Left cardiac atrium (tissue), 4 donors: ENCODE results near the gene TYMS. TPM values are rescaled to one million over a fixed set of nuclear protein-coding genes. Genes with fewer than 3 reads are reported as not detected.
A peak's percentile ranks its signal among the peaks of the same experiment; 100 is the strongest.
"Not testable (repeated sequence)": the region's sequence is repeated elsewhere in the genome, so short reads cannot be mapped to it uniquely, and the experiment has no call there.

Source experiments
- ATAC-seq, 2 donors: fragments of 200-7000 bp; cut with Tn5 transposase; one replicate each; pipeline ENCODE4 v1.9.1; 2020; ENCODE audit warnings: mild to moderate bottlenecking in 2 of 2, moderate library complexity in 2 of 2
- DNase-seq: peaks from one replicate; pipeline ENCODE4 v3.0.0-alpha.2; 2020
- intact Hi-C, 2 donors: fragments of 100-400 bp; cut with DNase I; formaldehyde crosslinking; loops; one replicate each; pipeline versions ENCODE4 v1.14.1 to v1.15.1; 2022 to 2023
- total RNA-seq, 2 donors: library from RNA; stranded (reverse); fragmentation: NEBNext Ultra II Directional; extraction: Animal tissue kit (Norgen Biotek cat#: 25700); gene quantifications; one replicate each; pipeline ENCODE4 v1.2.1, GENCODE V29; 2021
- donor health status: DM: no; HTN: yes; CAD: no.
- donor health status: DM: no; HTN: yes; CAD: no; lungs with severe emphysema.
- donor health status: DM: yes; HTN: yes; CAD: no.
- donor health status: Dilated cardiomyopathy.

The TYMS gene
- total RNA-seq, 2 donors from 2014 or later = 3.8 to 7.3 TPM

DNA sequence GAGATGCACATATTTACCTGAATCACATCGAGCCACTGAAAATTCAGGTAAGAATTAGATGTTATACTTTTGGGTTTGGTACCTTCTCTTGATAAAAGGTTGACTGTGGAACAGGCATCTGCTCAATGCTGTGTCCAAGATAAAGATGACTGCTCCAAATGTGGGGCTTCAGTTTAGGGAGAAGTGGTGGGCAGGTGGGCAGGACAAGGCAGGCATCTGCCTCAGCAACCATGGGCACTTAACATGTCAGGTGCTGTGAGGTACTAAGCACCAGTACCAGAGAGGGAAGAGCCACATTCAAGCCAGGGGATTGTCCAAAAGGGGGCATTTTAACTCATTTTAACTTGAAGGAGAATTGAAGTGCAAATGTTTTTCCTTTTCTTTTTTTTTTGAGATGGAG is 14.0 kb downstream of the TYMS start:
- DNase-seq = no peak

DNA sequence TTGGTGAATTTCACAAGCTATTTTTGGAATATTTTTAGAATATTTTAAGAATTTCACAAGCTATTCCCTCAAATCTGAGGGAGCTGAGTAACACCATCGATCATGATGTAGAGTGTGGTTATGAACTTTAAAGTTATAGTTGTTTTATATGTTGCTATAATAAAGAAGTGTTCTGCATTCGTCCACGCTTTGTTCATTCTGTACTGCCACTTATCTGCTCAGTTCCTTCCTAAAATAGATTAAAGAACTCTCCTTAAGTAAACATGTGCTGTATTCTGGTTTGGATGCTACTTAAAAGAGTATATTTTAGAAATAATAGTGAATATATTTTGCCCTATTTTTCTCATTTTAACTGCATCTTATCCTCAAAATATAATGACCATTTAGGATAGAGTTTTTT is 15.9 kb downstream of the TYMS start:
- ATAC-seq = no peak
- DNase-seq = no peak
- intact Hi-C loops = no loop called here

More for the DNA sequence above, 14.0 kb downstream of the TYMS start:
- intact Hi-C loops = no loop called here
- no peak for ATAC-seq

DNA sequence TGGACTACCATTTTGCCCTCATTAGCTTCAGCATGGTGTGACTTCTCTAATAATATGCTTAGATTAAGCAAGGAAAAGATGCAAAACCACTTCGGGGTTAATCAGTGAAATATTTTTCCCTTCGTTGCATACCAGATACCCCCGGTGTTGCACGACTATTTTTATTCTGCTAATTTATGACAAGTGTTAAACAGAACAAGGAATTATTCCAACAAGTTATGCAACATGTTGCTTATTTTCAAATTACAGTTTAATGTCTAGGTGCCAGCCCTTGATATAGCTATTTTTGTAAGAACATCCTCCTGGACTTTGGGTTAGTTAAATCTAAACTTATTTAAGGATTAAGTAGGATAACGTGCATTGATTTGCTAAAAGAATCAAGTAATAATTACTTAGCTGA is 16.3 kb downstream of the TYMS start:
- DNase-seq = no peak
- no peak for ATAC-seq
- intact Hi-C loops = no loop called here

DNA sequence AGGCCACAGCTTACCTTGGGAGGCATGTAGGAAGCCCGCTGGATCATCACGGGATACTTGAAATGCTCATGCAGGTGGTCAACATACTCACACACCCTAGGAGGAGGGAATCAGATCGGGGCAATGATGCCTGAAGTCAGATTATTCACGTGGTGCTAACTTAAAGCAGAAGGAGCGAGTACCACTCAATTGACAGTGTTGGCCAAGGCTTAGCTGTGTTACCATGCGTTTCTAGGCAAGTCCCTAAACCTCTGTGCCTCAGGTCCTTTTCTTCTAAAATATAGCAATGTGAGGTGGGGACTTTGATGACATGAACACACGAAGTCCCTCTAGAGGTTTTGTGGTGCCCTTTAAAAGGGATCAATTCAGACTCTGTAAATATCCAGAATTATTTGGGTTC is 17.9 kb downstream of the TYMS start:
- ATAC-seq = no peak
- no peak for DNase-seq
- intact Hi-C loops = no loop called here

DNA sequence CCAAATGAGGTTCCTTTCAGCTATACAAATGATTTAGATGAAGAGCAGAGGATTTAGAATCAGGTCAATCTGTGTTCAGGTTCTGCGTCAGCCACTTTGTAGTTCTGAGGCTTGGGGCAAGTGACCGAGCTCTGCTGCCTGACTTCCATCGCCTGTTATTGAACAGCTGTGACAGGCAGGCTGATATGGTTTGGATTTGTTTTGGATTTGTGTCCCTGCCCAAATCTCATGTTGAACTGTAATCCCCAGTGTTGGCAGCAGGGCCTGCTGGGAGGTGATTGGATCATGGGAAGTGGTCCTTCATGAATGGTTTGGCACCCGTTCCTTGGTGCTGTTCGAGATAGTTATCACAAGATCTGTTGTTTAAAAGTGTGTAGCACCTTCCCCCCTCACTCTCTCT is 18.6 kb downstream of the TYMS start:
- intact Hi-C loops = no loop called here
- no peak for ATAC-seq
- no peak for DNase-seq

GRCh38 chr18:676736-677135 is 19.3 kb downstream of the TYMS start:
- no peak for DNase-seq
- intact Hi-C loops = no loop called here
- no peak for ATAC-seq

DNA sequence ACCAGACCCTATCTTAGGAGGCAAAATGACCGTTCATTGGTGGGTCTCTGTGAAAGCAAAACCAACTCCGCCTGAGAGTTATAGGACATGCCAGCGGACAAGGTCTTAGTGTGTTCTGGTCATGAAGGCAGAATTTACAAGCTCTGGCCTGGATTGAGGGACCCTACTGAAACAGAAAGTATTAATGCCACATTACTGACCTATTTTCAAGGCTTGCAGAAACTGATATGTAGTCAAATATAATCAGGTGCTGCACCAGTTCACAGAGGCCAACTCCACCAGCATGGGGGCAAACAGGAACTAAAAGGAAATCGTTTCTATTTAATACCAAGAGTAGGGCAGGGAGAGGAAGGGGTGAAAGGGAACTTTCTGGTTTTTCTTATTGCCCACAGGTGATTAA is 19.7 kb downstream of the TYMS start:
- intact Hi-C loops = no loop called here
- ATAC-seq = no peak
- no peak for DNase-seq

DNA sequence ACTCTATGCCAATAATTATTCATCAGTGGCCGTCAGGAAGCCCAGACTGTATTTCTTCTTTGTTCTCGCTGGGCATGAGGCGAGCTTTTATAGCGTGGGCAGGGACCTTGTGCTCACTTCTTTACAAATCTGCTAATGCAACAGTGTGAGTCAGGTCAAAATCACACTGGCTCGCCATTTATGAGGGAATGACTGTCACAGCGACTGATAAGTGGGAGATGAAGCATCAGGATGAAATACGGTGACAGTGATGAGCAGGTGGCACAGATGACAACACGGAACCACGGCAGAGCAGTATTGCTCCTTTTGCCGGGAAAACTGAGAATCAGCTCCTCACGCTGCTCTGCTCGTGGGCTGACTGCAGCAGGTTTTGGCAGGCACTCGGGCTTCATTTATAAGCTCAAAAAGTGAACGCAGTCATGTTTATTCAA is 20.5 kb downstream of the TYMS start:
- intact Hi-C loops = no loop called here
- ATAC-seq (no peak), DNase-seq (no peak)

DNA sequence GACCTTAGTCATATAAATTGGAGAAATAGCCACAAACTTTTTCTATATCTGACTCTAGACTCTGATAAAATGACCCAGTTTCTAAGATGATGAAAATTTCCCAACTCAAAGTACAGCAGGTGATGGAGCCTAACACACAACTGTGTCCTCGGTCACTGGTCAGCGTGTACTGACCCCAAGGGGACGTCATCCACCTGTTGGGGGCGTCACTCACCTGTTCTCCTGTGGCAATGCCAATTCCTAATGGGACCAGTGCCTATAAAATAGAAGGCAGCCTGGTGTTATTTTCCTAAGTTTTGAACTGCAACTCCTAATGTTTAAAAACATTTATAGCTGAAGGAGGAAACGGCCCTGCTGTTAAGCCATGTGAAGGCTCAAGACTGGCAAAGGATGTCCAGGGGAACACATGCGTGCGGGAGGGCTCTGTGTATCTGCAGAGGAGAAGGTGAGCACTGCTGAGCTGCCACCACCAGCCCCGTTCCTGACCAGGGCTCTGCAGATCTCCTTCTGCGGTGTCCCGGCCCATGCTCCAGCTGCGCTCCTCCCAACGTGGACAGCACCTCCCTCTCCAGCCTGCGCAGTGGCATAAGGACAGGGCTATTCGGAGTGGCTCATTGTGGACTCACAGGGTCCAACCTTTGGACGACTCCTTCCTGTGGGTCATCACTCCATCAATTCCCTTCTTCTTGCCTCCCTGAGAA is 21.2 kb downstream of the TYMS start:
- ATAC-seq (no peak), DNase-seq (no peak)
- intact Hi-C loops = no loop called here

DNA sequence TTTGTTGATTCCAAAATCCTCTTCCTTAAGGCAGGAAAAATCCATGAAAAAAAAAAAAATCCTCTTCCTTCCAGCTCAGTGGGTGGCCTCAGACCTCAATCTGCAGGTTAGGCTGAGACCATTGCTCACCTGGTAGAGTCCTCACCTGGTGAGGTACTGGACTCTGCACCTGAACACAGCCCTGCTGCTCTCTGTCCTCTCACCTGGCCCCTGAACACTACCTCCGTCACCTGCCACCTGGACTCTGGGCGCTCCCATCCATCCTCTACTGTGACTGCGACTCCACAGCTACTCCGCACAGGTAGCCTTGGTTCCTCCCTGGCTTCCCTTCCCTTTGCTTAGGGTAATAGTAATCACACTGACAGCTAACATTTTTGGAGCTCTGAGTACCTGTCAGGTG is 22.1 kb downstream of the TYMS start:
- intact Hi-C loops = no loop called here
- no peak for ATAC-seq
- DNase-seq = no peak

DNA sequence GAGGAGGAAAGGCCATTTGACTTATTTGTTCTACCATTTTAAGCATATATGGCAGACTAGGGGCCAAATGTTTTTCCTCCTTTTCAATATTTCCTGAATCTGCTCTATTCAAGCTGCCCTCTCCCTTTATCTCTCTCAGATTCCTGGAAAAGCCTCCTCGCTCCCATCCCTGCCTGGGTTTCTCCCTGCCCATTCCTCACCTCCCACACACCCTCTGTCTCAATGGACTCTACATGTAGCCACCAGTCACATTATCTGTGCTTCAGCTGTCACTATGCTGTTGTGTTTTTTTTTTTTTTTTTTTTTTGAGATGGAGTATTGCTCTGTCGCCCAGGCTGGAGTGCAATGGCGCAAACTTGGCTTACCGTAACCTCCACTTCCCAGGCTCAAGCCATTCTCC is 22.9 kb downstream of the TYMS start:
- ATAC-seq (no peak), DNase-seq (no peak)
- intact Hi-C loops = no loop called here

DNA sequence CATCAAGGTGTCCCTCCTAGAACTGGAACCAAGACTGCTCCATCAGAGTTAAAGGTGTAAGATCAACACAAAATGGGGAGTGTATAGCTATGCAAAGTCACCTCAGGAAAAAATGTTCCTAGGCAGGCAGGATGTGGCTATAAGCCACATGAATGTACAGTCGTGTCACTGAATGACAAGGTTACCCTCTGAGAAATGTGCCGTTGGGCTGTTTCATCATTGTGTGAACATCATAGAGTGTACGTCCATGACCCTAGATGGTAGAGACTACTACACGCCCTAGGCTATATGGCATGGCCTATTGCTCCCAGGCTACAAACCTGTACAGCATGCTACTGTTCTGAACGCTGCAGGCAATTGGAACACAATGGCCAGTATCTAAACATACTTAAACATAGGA is 24.5 kb downstream of the TYMS start:
- ATAC-seq (no peak), DNase-seq (no peak)
- intact Hi-C loops = no loop called here

DNA sequence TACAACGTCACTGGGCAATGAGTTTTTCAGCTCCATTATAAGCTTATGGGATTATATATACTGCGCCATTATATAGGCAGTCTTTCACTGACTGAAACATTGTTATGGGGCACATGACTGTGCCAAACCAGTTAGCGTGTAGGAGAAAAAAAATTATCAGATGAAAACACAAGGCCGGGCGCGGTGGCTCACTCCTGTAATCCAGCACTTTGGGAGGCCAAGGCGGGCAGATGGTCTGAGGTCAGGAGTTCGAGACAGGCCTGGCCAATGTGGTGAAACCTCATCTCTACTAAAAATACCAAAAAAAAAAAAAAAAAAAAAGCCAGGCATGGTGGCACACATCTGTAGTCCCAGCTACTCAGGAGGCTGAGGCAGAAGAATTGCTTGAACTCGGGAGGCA is 25.0 kb downstream of the TYMS start:
- DNase-seq, ATAC-seq, intact Hi-C loops: not testable (repeated sequence)

GRCh38 chr18:682833-683232 is 25.4 kb downstream of the TYMS start:
- ATAC-seq (no peak), DNase-seq (no peak)
- intact Hi-C loops = no loop called here

DNA sequence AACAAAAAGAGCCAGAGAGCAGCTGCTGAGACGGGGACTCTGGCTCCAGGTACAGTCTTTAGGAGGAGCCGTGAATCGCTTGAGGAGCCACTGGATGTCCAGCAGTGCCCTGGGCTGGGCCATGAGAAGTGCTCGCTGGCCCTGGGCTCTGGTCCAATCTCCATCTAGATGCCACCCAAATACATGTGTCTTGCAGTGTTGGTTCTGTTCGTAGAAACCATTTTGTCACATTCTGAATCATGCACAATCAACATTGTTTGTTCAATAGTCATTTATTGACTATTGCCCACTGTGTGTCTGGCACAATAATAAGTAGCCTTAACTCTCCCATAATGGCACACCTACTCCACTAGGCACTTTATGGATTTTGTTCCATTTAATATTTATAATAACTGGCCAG is 26.1 kb downstream of the TYMS start:
- ATAC-seq (no peak), DNase-seq (no peak)
- intact Hi-C loops = no loop called here

GRCh38 chr18:685438-685837 is 28.0 kb downstream of the TYMS start:
- ATAC-seq = no peak
- intact Hi-C loops = no loop called here
- DNase-seq = no peak

- ATAC-seq (peak in 1 of 2 donors; percentile 36), DNase-seq (no peak)
- intact Hi-C loops = no loop called here
Observed at GRCh38 chr18:686339-687111, 29.1 kb downstream of the TYMS start.

DNA sequence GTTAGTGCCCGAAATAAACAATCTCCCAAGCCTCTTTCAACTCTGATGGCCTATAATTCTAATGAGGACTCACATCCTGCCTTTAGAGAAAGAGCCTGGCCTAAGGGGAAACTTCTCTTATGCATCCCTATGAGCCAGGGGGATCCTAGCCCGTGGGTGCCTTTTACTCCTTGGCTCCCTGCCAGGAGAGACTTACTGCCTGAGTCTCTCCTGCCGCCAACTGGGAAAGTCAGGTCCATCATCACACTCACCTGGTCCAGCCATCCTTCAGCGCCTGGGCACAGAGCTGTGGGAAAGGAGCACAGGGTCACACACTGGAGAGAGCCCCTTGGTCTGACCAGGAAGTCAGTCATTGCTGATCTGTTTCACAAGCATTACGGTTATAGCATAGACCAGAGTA is 30.9 kb downstream of the TYMS start:
- DNase-seq = no peak
- no peak for ATAC-seq
- intact Hi-C loops = no loop called here

DNA sequence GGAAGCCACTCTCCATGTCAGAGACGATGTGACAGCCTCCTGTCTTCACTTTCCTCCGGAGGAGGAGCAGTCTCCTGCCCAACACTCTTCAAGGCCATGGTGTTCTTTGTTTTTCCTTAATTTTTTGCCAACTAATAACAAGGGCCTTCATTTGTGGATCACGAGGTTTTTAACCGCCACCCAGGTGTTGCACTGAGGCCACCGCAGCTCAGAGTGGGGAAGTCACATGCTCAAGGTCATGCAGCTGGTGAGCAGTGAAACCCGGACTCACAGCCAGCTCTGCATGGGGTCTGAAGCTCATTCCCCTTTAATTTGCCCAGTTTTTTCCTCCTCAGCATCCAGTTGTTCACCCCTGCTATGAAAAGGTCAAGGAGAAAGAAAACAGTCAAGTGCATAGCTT is 35.4 kb downstream of the TYMS start:
- DNase-seq (no peak), ATAC-seq (no peak)
- intact Hi-C loops = no loop called here

- intact Hi-C loops = no loop called here
- no peak for DNase-seq
- ATAC-seq = peak; percentile 48 to 60
Observed at GRCh38 chr18:693466-694187, 36.2 kb downstream of the TYMS start.
